Erythroblast (primary cell): ENCODE results near the gene PHF11.
A peak's percentile ranks its signal among the peaks of the same experiment; 100 is the strongest.

Experiments used
- DNase-seq, 2 experiments: peaks; one replicate each; lab custom pipeline; 2025; lab: John Stamatoyannopoulos, UW
- GATA1 ChIP-seq: IDR thresholded peaks from 2 replicates; pipeline ENCODE4 v1.6.1; 2011; ENCODE audit warnings: low read depth, mild to moderate bottlenecking, control low read depth, low read length, moderate library complexity
- POLR2A ChIP-seq: IDR thresholded peaks from 2 replicates; pipeline ENCODE4 v1.6.1; 2011; ENCODE audit warnings: mild to moderate bottlenecking, low read length

Gene PHF11

DNA sequence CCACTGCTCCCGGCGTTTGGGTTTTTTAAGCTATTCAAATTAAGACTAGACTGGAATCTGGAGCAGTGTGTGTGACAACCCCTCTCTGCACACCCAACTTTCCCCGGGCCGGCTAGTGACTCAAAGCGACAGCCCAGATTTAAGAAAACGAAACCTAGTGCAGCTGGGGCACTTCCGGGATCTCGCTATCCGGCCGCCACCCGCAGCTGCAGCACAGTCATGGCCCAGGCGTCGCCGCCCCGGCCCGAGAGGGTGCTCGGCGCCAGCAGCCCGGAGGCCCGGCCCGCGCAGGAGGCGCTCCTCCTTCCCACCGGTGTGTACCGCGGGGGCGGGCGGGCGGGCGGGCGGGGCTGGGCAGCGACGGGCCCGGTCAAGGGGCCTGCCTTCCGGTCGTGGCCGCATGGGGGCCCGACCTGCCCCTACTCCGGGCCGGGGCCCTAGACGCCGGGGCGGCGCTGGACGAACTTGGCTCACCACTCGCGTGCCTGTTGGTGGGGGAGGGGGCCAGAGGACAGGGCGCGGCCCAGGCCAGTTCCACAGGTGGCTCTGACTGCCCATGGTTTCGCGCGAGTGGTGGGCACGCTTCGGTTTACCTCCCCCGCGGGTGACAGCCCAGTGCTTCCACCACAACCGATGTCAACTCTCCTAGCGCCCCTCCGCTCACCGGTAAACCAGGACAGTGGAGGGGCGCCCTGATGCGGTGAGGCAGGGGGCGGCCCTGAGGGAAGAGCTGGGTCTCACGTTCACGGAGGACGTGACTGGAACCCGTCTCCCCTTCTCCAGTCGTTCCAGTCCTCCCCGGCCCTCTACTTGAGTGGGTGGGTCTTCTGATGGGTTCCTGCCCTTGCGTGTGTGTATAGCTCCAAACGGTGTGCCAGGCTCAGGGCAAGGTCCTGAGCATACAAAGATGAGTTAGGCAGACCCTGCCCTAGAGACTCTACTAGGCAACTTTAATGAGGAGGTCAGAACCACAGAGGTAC, at the start of gene PHF11:
PHF11 (plus strand) TSS at position 171 of the 980 bp plus-strand sequence; CDS start at position 220, 49 bp downstream.
- DNase-seq: peak; percentile 88 to 93
- peak; percentile 61 for TF ChIP-seq POLR2A
- no peak for TF ChIP-seq GATA1

DNA sequence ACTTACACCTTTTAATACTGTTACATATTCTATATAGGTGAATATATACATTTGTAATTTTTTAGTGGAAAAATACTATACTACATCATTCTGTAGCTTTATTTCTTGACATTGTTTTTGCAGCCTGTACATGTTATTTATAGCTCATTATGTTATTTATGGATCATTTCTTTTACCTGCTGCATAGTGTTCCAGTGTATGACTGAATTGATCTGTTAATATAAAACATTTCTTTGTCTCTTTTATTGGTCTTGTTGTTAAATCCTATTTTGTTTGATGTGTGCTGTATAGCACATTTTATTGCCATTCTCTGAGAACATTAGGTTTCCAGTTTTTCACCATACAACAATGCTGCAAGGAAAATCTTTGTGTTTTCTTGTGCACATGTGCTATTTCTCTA, 49.3 kb upstream of the PHF11 start:
- no peak for DNase-seq

DNA sequence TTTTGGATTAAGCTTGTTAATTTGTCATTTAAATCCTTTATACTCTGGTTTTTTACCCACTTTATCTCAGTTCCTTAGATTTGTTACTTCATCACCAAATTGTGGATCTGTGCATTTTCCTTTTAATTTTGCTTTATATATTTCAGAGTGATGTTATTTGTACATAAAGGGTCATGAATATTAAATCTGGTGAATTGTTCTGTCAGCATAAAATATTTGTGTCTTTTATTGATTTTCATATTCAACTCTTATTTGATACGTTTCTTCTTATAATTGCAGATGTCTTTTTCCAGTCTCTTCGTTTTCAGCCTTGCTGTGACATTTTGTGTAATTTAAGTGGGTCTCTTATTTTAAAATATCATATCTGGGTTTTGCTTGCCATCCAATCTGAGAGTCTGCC, 47.0 kb upstream of the PHF11 start:
- TF ChIP-seq POLR2A (no peak), GATA1 (no peak)
- DNase-seq: no peak

More for the DNA sequence above, 49.3 kb upstream of the PHF11 start:
- TF ChIP-seq POLR2A (no peak), GATA1 (no peak)

DNA sequence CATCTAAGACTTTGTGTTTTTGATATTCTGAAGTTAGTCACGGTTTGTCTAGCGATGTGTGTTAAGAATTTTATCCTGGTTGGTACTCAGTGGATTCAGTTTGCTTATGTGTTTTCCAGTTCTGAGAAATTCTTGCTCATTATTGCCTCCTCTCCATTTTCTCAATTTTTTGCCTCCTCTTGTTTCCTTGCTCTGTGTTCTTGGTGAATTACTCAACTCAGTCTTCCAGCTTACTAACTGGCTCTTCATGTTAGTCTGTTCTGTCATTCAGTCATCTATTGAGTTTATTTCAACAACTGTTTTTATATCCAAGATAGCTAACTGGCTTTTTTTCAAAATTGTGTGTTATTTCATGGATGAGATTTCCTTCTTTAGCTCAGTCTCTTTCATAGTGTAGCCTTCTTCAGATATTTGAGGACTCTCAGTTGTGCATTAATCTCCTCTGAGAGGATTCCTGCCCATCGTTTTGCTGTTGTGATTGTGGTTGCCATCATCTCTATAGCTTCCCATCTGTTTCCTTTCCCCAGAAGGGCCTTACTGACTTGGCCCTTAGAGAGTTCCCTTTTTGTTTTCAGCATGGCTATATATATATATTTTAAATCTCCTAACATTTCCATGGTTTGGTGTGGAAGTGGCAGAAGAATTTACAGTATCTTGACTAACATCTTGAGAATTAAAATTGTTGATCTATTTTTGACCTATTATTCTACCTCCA, 45.5 kb upstream of the PHF11 start:
- no peak for TF ChIP-seq POLR2A
- no peak for TF ChIP-seq GATA1
- no peak for DNase-seq

DNA sequence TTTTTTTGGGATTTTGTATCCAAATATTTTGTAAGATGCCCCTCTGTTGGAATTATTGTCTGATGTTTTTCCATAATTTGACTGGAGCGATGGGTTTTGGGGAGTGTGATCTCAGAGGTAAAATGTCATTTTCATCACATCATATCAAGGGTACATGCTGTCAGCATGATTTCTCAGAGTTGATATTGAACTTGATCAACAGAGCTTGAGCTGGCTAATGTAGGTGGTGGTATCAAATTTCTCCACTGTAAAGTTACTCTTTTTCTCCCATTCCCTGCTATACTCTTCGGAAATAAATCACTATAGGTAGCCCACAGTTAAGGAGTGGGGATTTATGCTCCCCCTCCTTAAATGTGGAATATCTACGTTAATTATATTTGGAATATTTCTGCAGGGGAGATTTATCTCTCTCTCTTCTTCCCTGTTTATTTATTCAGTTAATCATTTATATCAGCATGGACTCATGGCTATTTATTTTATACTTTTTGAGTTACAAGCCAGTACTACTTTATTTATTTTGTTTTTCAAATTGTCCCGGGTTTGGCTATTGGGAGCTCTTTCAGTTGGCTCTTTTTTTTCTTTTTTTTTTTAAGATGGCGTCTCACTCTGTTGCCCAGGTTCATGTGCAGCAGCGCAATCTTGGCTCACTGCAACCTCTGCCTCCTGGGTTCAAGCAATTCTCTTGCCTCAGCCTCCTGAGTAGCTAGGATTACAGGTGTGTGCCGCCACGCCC, 42.9 kb upstream of the PHF11 start:
- DNase-seq: no peak
- no peak for TF ChIP-seq GATA1
- no peak for TF ChIP-seq POLR2A

DNA sequence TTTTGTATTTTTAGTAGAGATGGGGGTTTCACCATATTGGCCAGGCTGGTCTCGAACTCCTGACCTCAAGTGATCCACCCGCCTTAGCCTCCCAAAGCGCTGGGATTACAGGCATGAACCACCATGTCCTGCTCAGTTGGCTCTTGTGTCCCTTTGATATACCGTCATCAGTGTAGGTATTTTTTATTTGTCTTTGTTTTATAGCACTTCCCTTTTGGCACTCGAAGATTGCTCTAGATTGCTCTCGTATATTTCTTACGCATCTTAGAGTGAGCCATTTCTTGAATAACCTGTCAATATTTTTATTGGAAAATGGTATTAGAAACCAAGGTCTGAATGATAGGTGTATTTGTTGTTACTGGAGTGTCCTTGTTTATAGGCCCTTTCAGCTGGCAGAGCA, 42.3 kb upstream of the PHF11 start:
- TF ChIP-seq GATA1 (no peak), POLR2A (no peak)
- DNase-seq: no peak

DNA sequence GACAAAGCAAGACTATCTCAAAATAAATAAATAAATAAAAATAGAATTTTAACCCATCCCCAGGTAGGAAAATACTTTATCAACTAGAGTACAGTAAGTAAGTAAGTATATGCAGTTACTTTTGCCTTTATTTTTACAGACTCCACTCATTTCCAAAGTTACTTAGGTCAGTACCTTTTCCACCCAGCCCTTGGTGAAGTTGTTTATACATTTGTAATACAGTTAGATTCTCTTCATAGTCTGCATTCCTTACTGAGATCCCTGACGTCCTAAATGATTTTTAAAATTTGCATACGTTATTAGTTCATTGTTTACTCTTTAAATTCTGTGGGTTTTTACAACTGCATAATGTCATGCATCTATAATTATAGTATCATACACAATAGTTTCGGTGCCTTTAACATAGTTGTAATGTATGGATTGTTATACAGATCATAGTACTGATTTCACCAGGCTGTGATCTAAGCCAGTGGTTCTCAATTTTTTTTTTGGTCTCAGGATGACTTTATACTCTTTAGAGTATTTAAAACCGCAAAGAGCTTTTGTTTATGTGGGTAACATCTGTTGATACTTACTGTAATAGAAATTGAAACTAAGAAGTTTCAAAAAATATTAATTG, 41.3 kb upstream of the PHF11 start:
- no peak for DNase-seq
- TF ChIP-seq POLR2A: no peak
- no peak for TF ChIP-seq GATA1

DNA sequence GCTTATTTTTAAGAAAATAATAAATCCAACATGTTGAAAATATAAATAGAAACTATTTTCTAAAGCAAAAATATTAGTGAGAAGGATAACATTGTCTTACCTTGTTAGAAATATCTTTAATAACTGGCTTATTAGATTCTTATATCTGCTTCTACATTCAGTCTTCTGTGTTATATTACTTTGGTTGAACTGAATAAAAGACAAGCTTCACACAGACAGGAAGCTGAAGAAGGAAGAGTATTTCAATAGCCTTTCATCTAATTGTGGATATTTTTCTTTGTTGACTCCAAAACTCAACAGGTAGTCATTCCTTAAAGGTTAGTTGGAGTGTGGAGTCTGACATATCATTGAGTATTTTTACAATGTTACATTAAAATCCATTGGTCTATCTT, 40.8 kb upstream of the PHF11 start:
- no peak for DNase-seq
- no peak for TF ChIP-seq GATA1
- TF ChIP-seq POLR2A: no peak

DNA sequence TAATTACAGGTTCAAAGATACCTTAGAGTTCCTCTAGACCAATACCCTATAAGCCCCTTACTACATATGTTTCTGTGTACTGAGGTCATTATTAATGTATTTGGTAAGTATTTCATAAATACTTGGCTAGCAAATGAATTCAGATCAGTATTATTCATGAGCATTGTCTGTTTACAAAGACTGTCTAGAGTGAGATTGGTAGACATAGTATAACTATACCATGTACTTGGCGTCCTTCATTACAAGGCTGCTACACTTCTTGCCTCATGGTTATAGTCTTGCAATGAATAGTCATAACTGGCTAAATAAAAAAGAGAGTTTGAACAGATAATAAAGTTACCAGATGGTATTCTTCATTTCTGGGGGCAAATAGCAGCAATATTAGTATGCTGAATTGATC, 39.6 kb upstream of the PHF11 start:
- DNase-seq: no peak
- TF ChIP-seq GATA1 (no peak), POLR2A (no peak)

DNA sequence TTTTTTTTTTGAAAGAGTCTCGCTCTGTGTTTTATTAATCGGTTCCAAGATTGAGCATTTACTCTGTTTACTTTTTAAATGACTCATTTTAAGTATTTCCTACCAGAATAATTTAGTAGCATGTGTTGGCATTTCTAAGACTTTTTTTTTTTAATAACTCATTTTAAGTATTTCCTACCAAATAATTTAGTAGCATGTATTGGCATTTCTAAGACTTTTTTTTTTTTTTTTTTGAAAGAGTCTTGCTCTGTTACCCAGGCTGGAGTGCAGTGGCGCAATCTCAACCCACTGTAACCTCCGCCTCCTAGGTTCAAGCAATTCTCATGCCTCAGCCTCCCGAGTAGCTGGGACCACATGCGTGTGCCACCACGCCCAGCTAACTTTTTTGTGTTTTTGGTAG, 38.5 kb upstream of the PHF11 start:
- no peak for DNase-seq
- TF ChIP-seq POLR2A (no peak), GATA1 (no peak)

DNA sequence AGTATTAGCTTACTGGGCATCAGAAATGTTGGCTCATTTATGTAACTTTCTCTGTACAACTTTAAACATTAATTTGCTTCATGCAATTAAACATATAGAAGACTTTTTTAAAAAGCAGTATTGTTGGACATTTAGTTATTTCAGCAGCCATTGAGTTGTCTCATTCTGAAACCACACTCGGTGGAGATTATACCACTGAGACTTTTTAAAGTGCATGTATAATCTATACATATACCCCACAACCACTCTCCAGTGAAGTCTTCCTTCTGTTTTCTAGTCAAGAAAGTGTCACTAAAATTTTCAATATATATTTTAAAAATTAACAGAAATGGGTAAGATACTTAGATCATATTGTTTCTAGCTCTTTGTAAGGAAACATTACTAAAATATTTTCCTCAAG, 36.2 kb upstream of the PHF11 start:
- TF ChIP-seq GATA1 (no peak), POLR2A (no peak)
- DNase-seq: no peak

DNA sequence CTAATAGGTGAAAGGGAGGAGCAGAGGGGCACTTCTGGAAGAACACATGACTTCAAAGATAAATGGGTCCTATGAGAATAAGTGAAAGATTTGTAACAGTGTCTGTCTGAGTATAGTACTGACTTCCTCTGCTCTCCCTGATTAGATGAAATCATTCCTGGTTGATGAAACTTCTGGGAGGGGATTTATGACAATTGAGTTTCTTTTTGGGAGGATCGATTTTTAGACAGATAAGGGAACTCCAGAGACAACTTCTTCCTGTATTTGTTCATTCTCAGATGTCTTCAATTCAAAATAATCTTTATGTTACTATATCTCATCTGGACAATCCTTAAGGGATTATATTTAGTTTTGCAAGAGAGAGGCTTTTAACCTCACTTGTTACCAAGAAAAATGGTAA, 31.7 kb upstream of the PHF11 start:
- no peak for DNase-seq

DNA sequence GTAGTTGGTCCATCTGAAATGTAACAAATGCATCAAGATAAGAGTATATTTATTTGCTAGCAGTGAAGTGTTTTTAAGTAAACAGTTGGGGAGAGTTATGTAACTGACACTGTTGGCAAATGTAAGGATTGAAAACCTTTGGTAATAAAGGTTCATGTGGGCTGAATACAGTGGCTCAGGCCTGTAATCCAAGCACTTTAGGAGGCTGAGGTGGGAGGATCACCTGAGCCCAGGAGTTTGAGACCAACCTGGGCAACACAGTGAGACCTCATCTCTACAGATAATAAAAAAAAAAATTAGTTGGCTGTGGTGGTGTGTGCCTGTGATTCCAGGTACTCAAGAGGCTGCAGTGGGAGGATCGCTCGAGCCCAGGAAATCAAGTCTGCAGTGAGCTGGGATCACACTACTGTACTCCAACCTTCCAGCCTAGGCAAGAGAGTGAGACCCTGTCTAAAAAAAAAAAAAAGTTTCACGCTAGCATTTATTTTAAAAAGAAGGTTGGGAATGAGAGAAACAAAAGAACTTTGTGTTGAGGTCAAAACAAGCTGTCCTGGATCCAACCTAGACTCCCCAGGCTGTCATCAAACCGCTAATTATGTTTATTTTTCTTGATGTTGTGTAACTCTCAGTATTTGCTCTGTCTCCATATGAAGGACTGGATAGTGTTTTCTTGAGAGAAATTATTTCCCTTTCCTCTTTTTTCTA, 31.0 kb upstream of the PHF11 start:
- DNase-seq: no peak

More for the DNA sequence above, 31.7 kb upstream of the PHF11 start:
- TF ChIP-seq POLR2A (no peak), GATA1 (no peak)

More for the DNA sequence above, 31.0 kb upstream of the PHF11 start:
- no peak for TF ChIP-seq GATA1
- TF ChIP-seq POLR2A: no peak
